Mammary epithelial cell (primary cell): Measurements from ENCODE around the gene UNC13B.

ENCODE experiments used
- CTCF ChIP-seq, 2 donors: IDR thresholded peaks in 1 of 2; conservative IDR thresholded peaks in 1 of 2; 2 replicates each; pipeline ENCODE4 v1.5.1; 2011 to 2012; ENCODE audit warnings: inconsistent platforms in 2 of 2, low read length in 2 of 2, mild to moderate bottlenecking in 2 of 2, control low read depth in 1 of 2, low read depth in 1 of 2; ENCODE audit not compliant: insufficient read depth in 1 of 2; ENCODE audit errors: extremely low read depth in 1 of 2
- EZH2 ChIP-seq: IDR thresholded peaks from 2 replicates; pipeline ENCODE4 v1.6.1; 2012; ENCODE audit warnings: low read length, inconsistent platforms, borderline replicate concordance

- TF ChIP-seq EZH2, result no peak
- no peak for TF ChIP-seq CTCF (conservative IDR thresholded peaks at IDR 0.05 in 1 of 2, IDR thresholded peaks at IDR 0.05 in 1 of 2; ENCODE audit: extremely low read depth in 1 of 2, insufficient read depth in 1 of 2, low read depth in 1 of 2, low read length in 2 of 2)
These were observed 108.1 kb downstream of the UNC13B start for GRCh38 chr9:35269919-35270318.
